ENCODE measurements around the gene CLK3. TPM values are rescaled to one million over a fixed set of nuclear protein-coding genes. Genes with fewer than 3 reads are reported as not detected.
"Not testable (repeated sequence)": the region's sequence is repeated elsewhere in the genome, so short reads cannot be mapped to it uniquely, and the experiment has no call there.

Gene CLK3
- polyA plus RNA-seq, 2 donors: 50.7 to 78.7 TPM

- H3K4me1 ChIP-seq (ENCODE audit: control insufficient read depth in 2 of 2, insufficient read depth in 2 of 2, low read length in 1 of 2): peaks cover 7 to 11% of the 10 kb centered on the region in 2 donors
- no peak overlapping the region for H3K27ac ChIP-seq (ENCODE audit: low read depth in 2 of 2, low read length in 1 of 2)
- no peaks in the 10 kb centered on the region for H3K27me3 ChIP-seq (ENCODE audit: control insufficient read depth in 1 of 2, insufficient read depth in 2 of 2, low read length in 2 of 2)
- H3K9me3 ChIP-seq (ENCODE audit: control insufficient read depth in 2 of 2, insufficient read depth in 1 of 2, low read depth in 1 of 2, low read length in 1 of 2): no peaks in the 10 kb centered on the region
- peaks cover 0 to under 1% of the 10 kb centered on the region in 2 donors for H3K36me3 ChIP-seq (ENCODE audit: control insufficient read depth in 2 of 2, insufficient read depth in 2 of 2, low read length in 1 of 2)
- H3K4me3 ChIP-seq (ENCODE audit: low read depth in 1 of 2, low read length in 2 of 2): no peak overlapping the region
Measured at GRCh38 chr15:74646480-74646879, 30.8 kb downstream of the CLK3 start.

- Histone ChIP-seq H3K4me3 (ENCODE audit: low read depth in 1 of 2, low read length in 2 of 2) (no peak overlapping the region), H3K27me3 (ENCODE audit: control insufficient read depth in 1 of 2, insufficient read depth in 2 of 2, low read length in 2 of 2) (no peaks in the 10 kb centered on the region), H3K27ac (ENCODE audit: low read depth in 2 of 2, low read length in 1 of 2) (no peak overlapping the region), H3K4me1 (ENCODE audit: control insufficient read depth in 2 of 2, insufficient read depth in 2 of 2, low read length in 1 of 2) (peaks cover 3 to 4% of the 10 kb centered on the region in 2 donors), H3K9me3 (ENCODE audit: control insufficient read depth in 2 of 2, insufficient read depth in 1 of 2, low read depth in 1 of 2, low read length in 1 of 2) (no peaks in the 10 kb centered on the region), H3K36me3 (ENCODE audit: control insufficient read depth in 2 of 2, insufficient read depth in 2 of 2, low read length in 1 of 2) (no peaks in the 10 kb centered on the region)
- WGBS, 2 donors: 83 to 84% methylated on average over 5 of the region's 5 CpGs
Measured at GRCh38 chr15:74648051-74648842, 32.6 kb downstream of the CLK3 start.

- H3K27ac ChIP-seq (ENCODE audit: low read depth in 2 of 2, low read length in 1 of 2): peak overlapping the region in 1 of 2 donors; percentile 26
Measured at GRCh38 chr15:74651242-74651741, 35.7 kb downstream of the CLK3 start.

GRCh38 chr15:74653426-74654102, 37.9 kb downstream of the CLK3 start:
- Histone ChIP-seq H3K36me3 (ENCODE audit: control insufficient read depth in 2 of 2, insufficient read depth in 2 of 2, low read length in 1 of 2) (peaks cover 0 to 6% of the 10 kb centered on the region in 2 donors), H3K27me3 (ENCODE audit: control insufficient read depth in 1 of 2, insufficient read depth in 2 of 2, low read length in 2 of 2) (no peaks in the 10 kb centered on the region), H3K4me1 (ENCODE audit: control insufficient read depth in 2 of 2, insufficient read depth in 2 of 2, low read length in 1 of 2) (peaks cover 0 to 5% of the 10 kb centered on the region in 2 donors), H3K9me3 (ENCODE audit: control insufficient read depth in 2 of 2, insufficient read depth in 1 of 2, low read depth in 1 of 2, low read length in 1 of 2) (peaks cover 0 to 2% of the 10 kb centered on the region in 2 donors), H3K27ac (ENCODE audit: low read depth in 2 of 2, low read length in 1 of 2) (peak overlapping the region in 1 of 2 donors; percentile 40), H3K4me3 (ENCODE audit: low read depth in 1 of 2, low read length in 2 of 2) (no peak overlapping the region)
- WGBS, 2 donors: 71 to 77% methylated on average over 7 of the region's 7 CpGs

More at GRCh38 chr15:74651242-74651741, 35.7 kb downstream of the CLK3 start:
- Histone ChIP-seq H3K4me1 (ENCODE audit: control insufficient read depth in 2 of 2, insufficient read depth in 2 of 2, low read length in 1 of 2) (peaks cover 0 to 3% of the 10 kb centered on the region in 2 donors), H3K9me3 (ENCODE audit: control insufficient read depth in 2 of 2, insufficient read depth in 1 of 2, low read depth in 1 of 2, low read length in 1 of 2) (no peaks in the 10 kb centered on the region), H3K27me3 (ENCODE audit: control insufficient read depth in 1 of 2, insufficient read depth in 2 of 2, low read length in 2 of 2) (no peaks in the 10 kb centered on the region), H3K4me3 (ENCODE audit: low read depth in 1 of 2, low read length in 2 of 2) (no peak overlapping the region), H3K36me3 (ENCODE audit: control insufficient read depth in 2 of 2, insufficient read depth in 2 of 2, low read length in 1 of 2) (peaks cover 0 to 1% of the 10 kb centered on the region in 2 donors)
- 33 to 48% methylated on average over 3 of the region's 3 CpGs for WGBS, 2 donors

- Histone ChIP-seq H3K4me3 (ENCODE audit: low read depth in 1 of 2, low read length in 2 of 2) (no peak overlapping the region), H3K9me3 (ENCODE audit: control insufficient read depth in 2 of 2, insufficient read depth in 1 of 2, low read depth in 1 of 2, low read length in 1 of 2) (peaks cover 0 to 2% of the 10 kb centered on the region in 2 donors), H3K4me1 (ENCODE audit: control insufficient read depth in 2 of 2, insufficient read depth in 2 of 2, low read length in 1 of 2) (peaks cover 0 to 5% of the 10 kb centered on the region in 2 donors), H3K27me3 (ENCODE audit: control insufficient read depth in 1 of 2, insufficient read depth in 2 of 2, low read length in 2 of 2) (no peaks in the 10 kb centered on the region), H3K27ac (ENCODE audit: low read depth in 2 of 2, low read length in 1 of 2) (no peak overlapping the region), H3K36me3 (ENCODE audit: control insufficient read depth in 2 of 2, insufficient read depth in 2 of 2, low read length in 1 of 2) (peaks cover 0 to 6% of the 10 kb centered on the region in 2 donors)
- WGBS, 2 donors: 88 to 93% methylated on average over 7 of the region's 7 CpGs
Measured at GRCh38 chr15:74655424-74655823, 39.8 kb downstream of the CLK3 start.

- Histone ChIP-seq H3K27me3 (ENCODE audit: control insufficient read depth in 1 of 2, insufficient read depth in 2 of 2, low read length in 2 of 2) (no peaks in the 10 kb centered on the region), H3K9me3 (ENCODE audit: control insufficient read depth in 2 of 2, insufficient read depth in 1 of 2, low read depth in 1 of 2, low read length in 1 of 2) (peaks cover 0 to 2% of the 10 kb centered on the region in 2 donors), H3K27ac (ENCODE audit: low read depth in 2 of 2, low read length in 1 of 2) (no peak overlapping the region), H3K4me3 (ENCODE audit: low read depth in 1 of 2, low read length in 2 of 2) (no peak overlapping the region), H3K4me1 (ENCODE audit: control insufficient read depth in 2 of 2, insufficient read depth in 2 of 2, low read length in 1 of 2) (peaks cover 0 to 5% of the 10 kb centered on the region in 2 donors), H3K36me3 (ENCODE audit: control insufficient read depth in 2 of 2, insufficient read depth in 2 of 2, low read length in 1 of 2) (peaks cover 0 to 6% of the 10 kb centered on the region in 2 donors)
- 85 to 94% methylated on average over 6 of the region's 6 CpGs for WGBS, 2 donors
Measured at GRCh38 chr15:74656935-74657535, 41.4 kb downstream of the CLK3 start.

GRCh38 chr15:74657846-74658245, 42.2 kb downstream of the CLK3 start:
- Histone ChIP-seq H3K27me3 (ENCODE audit: control insufficient read depth in 1 of 2, insufficient read depth in 2 of 2, low read length in 2 of 2) (no peaks in the 10 kb centered on the region), H3K4me1 (ENCODE audit: control insufficient read depth in 2 of 2, insufficient read depth in 2 of 2, low read length in 1 of 2) (peaks cover 0 to 5% of the 10 kb centered on the region in 2 donors), H3K9me3 (ENCODE audit: control insufficient read depth in 2 of 2, insufficient read depth in 1 of 2, low read depth in 1 of 2, low read length in 1 of 2) (peaks cover 0 to 2% of the 10 kb centered on the region in 2 donors), H3K4me3 (ENCODE audit: low read depth in 1 of 2, low read length in 2 of 2) (no peak overlapping the region), H3K36me3 (ENCODE audit: control insufficient read depth in 2 of 2, insufficient read depth in 2 of 2, low read length in 1 of 2) (peaks cover 0 to 6% of the 10 kb centered on the region in 2 donors), H3K27ac (ENCODE audit: low read depth in 2 of 2, low read length in 1 of 2) (no peak overlapping the region)
- 78 to 84% methylated on average over 3 of the region's 3 CpGs for WGBS, 2 donors

GRCh38 chr15:74661280-74661679, 45.6 kb downstream of the CLK3 start:
- 75 to 81% methylated on average over 8 of the region's 8 CpGs for WGBS, 2 donors
- H3K9me3 ChIP-seq (ENCODE audit: control insufficient read depth in 2 of 2, insufficient read depth in 1 of 2, low read depth in 1 of 2, low read length in 1 of 2): not testable (repeated sequence)

GRCh38 chr15:74662064-74662860, 46.6 kb downstream of the CLK3 start:
- Histone ChIP-seq H3K9me3 (ENCODE audit: control insufficient read depth in 2 of 2, insufficient read depth in 1 of 2, low read depth in 1 of 2, low read length in 1 of 2) (peaks cover 0 to under 1% of the 10 kb centered on the region in 2 donors), H3K4me3 (ENCODE audit: low read depth in 1 of 2, low read length in 2 of 2) (no peak overlapping the region), H3K27me3 (ENCODE audit: control insufficient read depth in 1 of 2, insufficient read depth in 2 of 2, low read length in 2 of 2) (no peaks in the 10 kb centered on the region), H3K36me3 (ENCODE audit: control insufficient read depth in 2 of 2, insufficient read depth in 2 of 2, low read length in 1 of 2) (peaks cover 0 to under 1% of the 10 kb centered on the region in 2 donors), H3K27ac (ENCODE audit: low read depth in 2 of 2, low read length in 1 of 2) (no peak overlapping the region), H3K4me1 (ENCODE audit: control insufficient read depth in 2 of 2, insufficient read depth in 2 of 2, low read length in 1 of 2) (no peaks in the 10 kb centered on the region)
- WGBS, 2 donors: 80 to 90% methylated on average over 4 of the region's 4 CpGs

More at GRCh38 chr15:74661280-74661679, 45.6 kb downstream of the CLK3 start:
- not testable (repeated sequence) for H3K27ac ChIP-seq (ENCODE audit: low read depth in 2 of 2, low read length in 1 of 2); H3K36me3 ChIP-seq (ENCODE audit: control insufficient read depth in 2 of 2, insufficient read depth in 2 of 2, low read length in 1 of 2); H3K4me3 ChIP-seq (ENCODE audit: low read depth in 1 of 2, low read length in 2 of 2); H3K4me1 ChIP-seq (ENCODE audit: control insufficient read depth in 2 of 2, insufficient read depth in 2 of 2, low read length in 1 of 2); H3K27me3 ChIP-seq (ENCODE audit: control insufficient read depth in 1 of 2, insufficient read depth in 2 of 2, low read length in 2 of 2)

All from esophagus (tissue), 2 donors.